ENCODE measurements around the gene SH3RF3. TPM values are rescaled to one million over a fixed set of nuclear protein-coding genes. Genes with fewer than 3 reads are reported as not detected.

Gene SH3RF3
- total RNA-seq, 1 donor from 2014 or later = under 0.01 TPM

DNA sequence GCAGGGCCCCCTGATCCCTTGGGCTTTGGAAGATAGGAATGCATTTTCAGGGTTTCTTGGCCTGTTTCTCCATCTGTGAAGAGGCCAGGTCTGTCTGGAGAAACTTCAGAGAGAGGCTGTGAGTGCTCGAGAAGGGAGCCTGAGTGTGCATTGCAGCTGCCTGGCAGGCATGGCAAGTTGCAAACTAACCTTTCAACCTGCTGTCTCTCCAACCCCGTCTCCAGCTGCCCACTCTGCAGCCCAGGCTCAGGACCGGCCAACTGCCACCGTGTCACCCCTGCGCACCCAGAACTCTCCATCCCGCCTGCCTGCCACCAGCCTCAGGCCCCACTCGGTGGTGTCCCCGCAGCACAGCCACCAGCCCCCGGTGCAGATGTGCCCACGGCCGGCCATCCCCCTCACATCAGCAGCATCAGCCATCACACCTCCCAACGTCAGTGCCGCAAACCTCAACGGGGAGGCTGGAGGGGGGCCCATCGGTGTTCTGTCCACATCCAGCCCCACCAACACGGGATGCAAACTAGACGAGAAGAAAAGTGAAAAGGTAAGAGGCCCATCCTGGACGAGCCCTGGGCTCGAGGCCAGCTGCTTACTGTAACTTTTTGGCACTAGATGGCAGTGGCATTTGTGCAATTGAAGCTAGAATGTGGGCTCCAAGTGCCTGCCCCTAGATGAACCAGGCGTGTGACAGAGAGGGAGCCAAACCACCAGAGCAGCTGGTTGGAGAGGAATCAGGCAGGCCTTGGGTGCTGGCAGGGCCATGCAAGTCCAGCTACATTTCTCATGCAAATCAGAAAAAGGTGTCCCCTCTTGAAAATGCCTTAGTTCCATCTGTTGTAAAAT, 320.2 kb downstream of the SH3RF3 start:
- Histone ChIP-seq H3K4me3 (ENCODE audit: low read depth, low read length) (no peak overlapping the region), H3K36me3 (ENCODE audit: control insufficient read depth, insufficient read depth, low read length) (no peaks in the 10 kb centered on the region), H3K27me3 (ENCODE audit: control insufficient read depth, insufficient read depth, low read length) (no peaks in the 10 kb centered on the region)
- TF ChIP-seq, protein P1, sequence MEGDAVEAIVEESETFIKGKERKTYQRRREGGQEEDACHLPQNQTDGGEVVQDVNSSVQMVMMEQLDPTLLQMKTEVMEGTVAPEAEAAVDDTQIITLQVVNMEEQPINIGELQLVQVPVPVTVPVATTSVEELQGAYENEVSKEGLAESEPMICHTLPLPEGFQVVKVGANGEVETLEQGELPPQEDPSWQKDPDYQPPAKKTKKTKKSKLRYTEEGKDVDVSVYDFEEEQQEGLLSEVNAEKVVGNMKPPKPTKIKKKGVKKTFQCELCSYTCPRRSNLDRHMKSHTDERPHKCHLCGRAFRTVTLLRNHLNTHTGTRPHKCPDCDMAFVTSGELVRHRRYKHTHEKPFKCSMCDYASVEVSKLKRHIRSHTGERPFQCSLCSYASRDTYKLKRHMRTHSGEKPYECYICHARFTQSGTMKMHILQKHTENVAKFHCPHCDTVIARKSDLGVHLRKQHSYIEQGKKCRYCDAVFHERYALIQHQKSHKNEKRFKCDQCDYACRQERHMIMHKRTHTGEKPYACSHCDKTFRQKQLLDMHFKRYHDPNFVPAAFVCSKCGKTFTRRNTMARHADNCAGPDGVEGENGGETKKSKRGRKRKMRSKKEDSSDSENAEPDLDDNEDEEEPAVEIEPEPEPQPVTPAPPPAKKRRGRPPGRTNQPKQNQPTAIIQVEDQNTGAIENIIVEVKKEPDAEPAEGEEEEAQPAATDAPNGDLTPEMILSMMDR (IDR thresholded peaks at IDR 0.05; ENCODE audit: insufficient read depth, low read length, severe bottlenecking) = peak; percentile 49
- DNase-seq (ENCODE audit: low read depth) = peak; percentile 41
- no peak for FAIRE-seq

DNA sequence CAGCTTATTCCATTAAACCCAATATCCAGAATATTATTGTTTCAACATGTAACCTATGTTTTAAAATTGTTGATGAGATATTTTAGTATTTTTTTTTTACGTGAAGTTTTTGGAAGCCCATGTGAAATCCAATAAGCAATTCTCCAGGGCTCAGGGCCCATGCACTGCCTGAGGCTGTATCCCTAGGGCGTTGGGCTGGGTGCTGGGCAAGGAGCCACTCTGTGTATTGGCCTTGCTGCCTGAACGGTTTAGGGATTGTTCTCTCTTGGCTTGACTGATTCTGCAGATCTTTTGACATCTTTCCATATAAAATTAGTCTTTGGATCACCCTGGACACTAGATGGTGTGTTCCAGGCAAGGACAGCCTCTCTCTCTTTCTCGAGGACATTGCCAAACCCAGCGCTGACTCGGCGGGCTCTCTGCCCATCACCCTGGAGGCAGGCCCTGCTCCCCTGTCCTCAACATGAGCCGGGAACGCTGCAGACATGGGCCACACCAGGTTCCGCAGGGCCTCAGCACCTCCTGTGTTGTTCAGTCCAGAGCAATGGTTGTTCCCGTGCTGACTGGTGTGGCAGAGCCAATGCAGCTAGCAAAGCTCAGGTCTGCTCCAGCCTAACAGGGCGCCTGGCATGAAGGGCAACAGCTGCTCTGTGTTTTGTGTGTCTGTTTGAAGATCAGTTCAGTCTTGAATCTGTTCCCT, 321.7 kb downstream of the SH3RF3 start:
- Histone ChIP-seq H3K27me3 (ENCODE audit: control insufficient read depth, insufficient read depth, low read length) (no peaks in the 10 kb centered on the region), H3K4me3 (ENCODE audit: low read depth, low read length) (no peak overlapping the region), H3K36me3 (ENCODE audit: control insufficient read depth, insufficient read depth, low read length) (no peaks in the 10 kb centered on the region)
- TF ChIP-seq, protein P1 (IDR thresholded peaks at IDR 0.05; ENCODE audit: insufficient read depth, low read length, severe bottlenecking) = no peak
- FAIRE-seq (no peak), DNase-seq (ENCODE audit: low read depth) (no peak)

DNA sequence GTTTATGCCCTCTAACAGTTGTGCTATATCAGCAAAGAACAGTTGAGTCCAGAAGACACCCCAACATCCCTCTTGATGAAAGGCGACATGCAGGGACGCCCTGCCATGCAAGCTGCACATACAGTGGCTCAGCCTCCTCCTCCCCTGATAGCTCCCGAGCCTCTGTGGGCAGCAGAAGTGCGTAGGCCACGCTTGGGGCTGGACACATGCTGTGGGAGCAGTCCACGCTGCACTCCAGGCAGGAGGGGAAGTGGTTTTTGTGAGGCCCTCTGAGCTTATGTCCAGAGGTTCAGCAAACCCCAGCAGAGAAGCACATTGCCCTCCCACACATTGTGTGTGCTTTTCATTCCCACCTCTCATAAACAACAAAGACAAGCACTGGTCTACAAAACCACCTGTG, 322.7 kb downstream of the SH3RF3 start:
- H3K27me3 ChIP-seq (ENCODE audit: control insufficient read depth, insufficient read depth, low read length) = no peaks in the 10 kb centered on the region
- no peaks in the 10 kb centered on the region for H3K36me3 ChIP-seq (ENCODE audit: control insufficient read depth, insufficient read depth, low read length)
- no peak for DNase-seq (ENCODE audit: low read depth)
- no peak for FAIRE-seq
- TF ChIP-seq, protein P1 (IDR thresholded peaks at IDR 0.05; ENCODE audit: insufficient read depth, low read length, severe bottlenecking) = no peak
- no peak overlapping the region for H3K4me3 ChIP-seq (ENCODE audit: low read depth, low read length)

DNA sequence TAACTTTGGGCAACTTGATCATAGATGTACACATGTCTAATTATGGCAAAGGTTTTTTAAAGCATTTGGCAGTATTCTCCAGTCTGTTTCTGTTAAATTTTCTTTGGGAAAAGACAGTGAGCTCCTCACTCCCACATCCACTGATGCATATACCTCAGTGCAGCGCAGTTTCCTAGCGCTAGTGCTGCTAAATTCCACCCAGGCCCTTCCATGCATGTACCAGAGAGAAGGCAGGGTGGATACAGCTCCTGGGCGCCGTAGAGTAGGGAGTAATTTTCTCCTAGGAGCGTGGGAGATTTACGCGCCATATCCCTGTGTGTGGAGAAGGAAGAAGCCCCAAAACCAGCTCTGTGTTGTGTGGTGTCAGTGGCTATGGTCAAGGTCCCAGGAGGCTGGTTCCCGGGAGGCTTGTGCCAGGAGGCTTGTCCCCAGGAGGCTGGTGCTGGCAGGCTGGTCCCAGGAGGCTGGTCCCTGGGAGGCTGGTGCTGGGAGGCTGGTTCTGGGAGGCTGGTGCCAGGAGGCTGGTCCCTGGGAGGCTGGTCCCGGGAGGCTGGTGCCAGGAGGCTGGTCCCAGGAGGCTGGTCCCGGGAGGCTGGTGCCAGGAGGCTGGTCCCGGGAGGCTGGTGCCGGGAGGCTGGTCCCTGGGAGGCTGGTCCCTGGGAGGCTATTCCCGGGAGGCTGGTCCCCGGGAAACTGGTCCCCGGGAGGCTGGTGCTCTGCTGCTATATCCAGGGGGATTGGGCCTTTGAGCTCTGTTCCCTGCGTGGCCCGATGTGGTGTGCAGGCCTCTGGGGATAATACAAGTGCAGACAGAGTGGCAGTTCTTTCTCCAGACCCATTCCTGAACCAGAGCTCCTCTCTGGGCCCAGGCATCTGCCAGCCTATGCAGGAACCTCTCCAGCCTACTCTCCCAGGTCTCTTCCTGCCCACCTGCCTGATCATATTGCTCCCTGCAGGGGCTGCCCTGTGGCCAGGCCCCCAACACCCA, 323.6 kb downstream of the SH3RF3 start:
- Histone ChIP-seq H3K36me3 (ENCODE audit: control insufficient read depth, insufficient read depth, low read length) (no peaks in the 10 kb centered on the region), H3K27me3 (ENCODE audit: control insufficient read depth, insufficient read depth, low read length) (no peaks in the 10 kb centered on the region), H3K4me3 (ENCODE audit: low read depth, low read length) (no peak overlapping the region)
- FAIRE-seq = no peak
- no peak for DNase-seq (ENCODE audit: low read depth)
- TF ChIP-seq, protein P1 (IDR thresholded peaks at IDR 0.05; ENCODE audit: insufficient read depth, low read length, severe bottlenecking) = no peak

DNA sequence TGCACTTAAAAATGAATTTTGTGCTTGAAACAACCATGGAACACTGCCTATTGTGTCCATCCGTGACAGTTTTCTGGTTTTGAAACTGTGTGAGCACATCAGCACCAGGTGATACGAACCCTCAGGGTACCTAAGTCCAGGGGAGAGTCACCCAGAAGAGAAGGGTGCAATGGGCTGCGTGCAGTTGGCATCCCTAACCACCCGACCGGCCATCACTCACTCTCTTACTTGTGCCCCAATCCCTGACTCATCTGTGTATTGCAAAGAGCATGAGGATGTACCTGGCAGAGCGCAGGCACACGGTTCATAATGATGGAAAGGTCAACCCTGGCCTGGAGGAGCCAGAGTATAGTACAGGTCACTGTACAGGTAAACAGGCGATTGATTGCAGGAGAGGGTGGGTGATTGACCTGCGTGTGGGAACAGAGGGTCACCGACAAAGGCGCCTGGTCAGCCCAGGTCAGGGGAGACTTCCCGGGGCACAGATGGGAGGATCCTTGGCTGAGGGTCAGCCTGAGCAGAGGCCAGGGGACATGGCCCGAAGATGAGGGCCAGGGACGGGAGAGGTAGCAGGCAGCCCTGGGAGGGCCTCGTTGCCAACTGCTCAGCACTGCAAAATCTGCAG, 324.5 kb downstream of the SH3RF3 start:
- Histone ChIP-seq H3K36me3 (ENCODE audit: control insufficient read depth, insufficient read depth, low read length) (no peaks in the 10 kb centered on the region), H3K4me3 (ENCODE audit: low read depth, low read length) (no peak overlapping the region), H3K27me3 (ENCODE audit: control insufficient read depth, insufficient read depth, low read length) (no peaks in the 10 kb centered on the region)
- TF ChIP-seq, protein P1 (IDR thresholded peaks at IDR 0.05; ENCODE audit: insufficient read depth, low read length, severe bottlenecking) = no peak
- no peak for DNase-seq (ENCODE audit: low read depth)
- no peak for FAIRE-seq

Data from bronchial epithelial cell (primary cell).